ENCODE results near the gene VEGFA.

DNA sequence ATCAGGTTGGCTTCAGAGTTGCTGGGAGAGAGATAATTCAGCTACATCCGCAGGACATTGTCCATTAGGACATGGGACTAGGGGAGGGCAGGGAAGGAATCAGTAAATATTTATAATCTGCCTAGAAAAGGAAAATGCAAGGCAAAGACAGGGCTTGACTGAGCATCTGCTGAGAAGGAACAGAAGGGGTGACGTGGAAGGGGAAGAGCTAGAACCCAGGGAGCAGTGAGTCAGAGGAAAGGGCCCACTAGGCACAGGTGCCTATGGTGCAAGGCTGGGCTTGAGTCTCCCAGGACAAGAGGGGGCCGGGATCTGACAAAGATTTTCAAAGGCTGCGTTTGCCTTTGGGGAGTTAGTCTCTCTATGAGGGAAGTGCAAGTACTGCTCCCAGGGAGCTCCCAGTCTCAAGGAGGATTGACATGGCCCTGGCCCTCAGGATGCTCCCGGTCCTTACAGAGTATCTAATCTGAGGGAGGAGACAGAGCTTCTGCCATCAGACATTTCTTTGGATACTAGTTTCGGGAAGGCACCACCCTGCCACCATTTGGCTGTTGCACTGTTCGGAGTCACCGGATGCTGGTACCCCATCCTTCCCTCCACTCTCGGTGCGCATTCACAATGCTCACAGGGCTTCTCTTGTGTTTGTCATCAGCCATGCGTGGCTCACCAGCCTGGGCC, 21.9 kb downstream of the VEGFA start:
- TF ChIP-seq, protein P1, sequence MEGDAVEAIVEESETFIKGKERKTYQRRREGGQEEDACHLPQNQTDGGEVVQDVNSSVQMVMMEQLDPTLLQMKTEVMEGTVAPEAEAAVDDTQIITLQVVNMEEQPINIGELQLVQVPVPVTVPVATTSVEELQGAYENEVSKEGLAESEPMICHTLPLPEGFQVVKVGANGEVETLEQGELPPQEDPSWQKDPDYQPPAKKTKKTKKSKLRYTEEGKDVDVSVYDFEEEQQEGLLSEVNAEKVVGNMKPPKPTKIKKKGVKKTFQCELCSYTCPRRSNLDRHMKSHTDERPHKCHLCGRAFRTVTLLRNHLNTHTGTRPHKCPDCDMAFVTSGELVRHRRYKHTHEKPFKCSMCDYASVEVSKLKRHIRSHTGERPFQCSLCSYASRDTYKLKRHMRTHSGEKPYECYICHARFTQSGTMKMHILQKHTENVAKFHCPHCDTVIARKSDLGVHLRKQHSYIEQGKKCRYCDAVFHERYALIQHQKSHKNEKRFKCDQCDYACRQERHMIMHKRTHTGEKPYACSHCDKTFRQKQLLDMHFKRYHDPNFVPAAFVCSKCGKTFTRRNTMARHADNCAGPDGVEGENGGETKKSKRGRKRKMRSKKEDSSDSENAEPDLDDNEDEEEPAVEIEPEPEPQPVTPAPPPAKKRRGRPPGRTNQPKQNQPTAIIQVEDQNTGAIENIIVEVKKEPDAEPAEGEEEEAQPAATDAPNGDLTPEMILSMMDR (IDR thresholded peaks at IDR 0.05) = no peak
- no peak for TF ChIP-seq POLR2AphosphoS5 (IDR thresholded peaks at IDR 0.05)
